Astrocyte (in vitro differentiated cells and primary cell): Measurements from ENCODE around the gene IER5L.

Experiments used
- EZH2 ChIP-seq: IDR thresholded peaks from 2 replicates; pipeline ENCODE4 v1.6.1; 2012; ENCODE audit warnings: mild to moderate bottlenecking, low read length, inconsistent platforms; ENCODE audit not compliant: insufficient read depth
- TF ChIP-seq, protein P1 (sequence below): IDR thresholded peaks from 2 replicates; pipeline ENCODE4 v1.5.1; 2011; ENCODE audit warnings: low read depth, mild to moderate bottlenecking, inconsistent platforms, low read length, moderate library complexity; ENCODE audit not compliant: insufficient read depth

GRCh38 chr9:129200255-129200654, 22.2 kb upstream of the IER5L start:
- TF ChIP-seq, protein P1, sequence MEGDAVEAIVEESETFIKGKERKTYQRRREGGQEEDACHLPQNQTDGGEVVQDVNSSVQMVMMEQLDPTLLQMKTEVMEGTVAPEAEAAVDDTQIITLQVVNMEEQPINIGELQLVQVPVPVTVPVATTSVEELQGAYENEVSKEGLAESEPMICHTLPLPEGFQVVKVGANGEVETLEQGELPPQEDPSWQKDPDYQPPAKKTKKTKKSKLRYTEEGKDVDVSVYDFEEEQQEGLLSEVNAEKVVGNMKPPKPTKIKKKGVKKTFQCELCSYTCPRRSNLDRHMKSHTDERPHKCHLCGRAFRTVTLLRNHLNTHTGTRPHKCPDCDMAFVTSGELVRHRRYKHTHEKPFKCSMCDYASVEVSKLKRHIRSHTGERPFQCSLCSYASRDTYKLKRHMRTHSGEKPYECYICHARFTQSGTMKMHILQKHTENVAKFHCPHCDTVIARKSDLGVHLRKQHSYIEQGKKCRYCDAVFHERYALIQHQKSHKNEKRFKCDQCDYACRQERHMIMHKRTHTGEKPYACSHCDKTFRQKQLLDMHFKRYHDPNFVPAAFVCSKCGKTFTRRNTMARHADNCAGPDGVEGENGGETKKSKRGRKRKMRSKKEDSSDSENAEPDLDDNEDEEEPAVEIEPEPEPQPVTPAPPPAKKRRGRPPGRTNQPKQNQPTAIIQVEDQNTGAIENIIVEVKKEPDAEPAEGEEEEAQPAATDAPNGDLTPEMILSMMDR: no peak
- TF ChIP-seq EZH2: no peak
